HL-60 (cell line): Measurements from ENCODE around the gene EFR3B.

ENCODE experiments used
- DNase-seq, 2 experiments: peaks; one replicate each; pipeline ENCODE4 v3.0.0-alpha.2; 2010 to 2020; ENCODE audit warnings: low read depth in 1 of 2, low spot score in 1 of 2
- H3K27ac ChIP-seq: fragments of 250-450 bp; sonication (Bioruptor Pico); replicated peaks from 2 replicates; pipeline ENCODE4 v1.5.1; 2020; ENCODE audit warnings: mild to moderate bottlenecking, moderate library complexity
- H3K27me3 ChIP-seq: fragments of 250-450 bp; sonication (Bioruptor Pico); 2 replicates; pipeline ENCODE4 v1.5.1; 2021; ENCODE audit warnings: mild to moderate bottlenecking, moderate library complexity; ENCODE audit not compliant: insufficient read depth, poor library complexity, severe bottlenecking
- H3K4me3 ChIP-seq: replicated peaks from 2 replicates; pipeline ENCODE4 v1.5.1; 2011; ENCODE audit warnings: mild to moderate bottlenecking, control low read depth, low read length; ENCODE audit not compliant: insufficient read depth
- GABPA ChIP-seq: IDR thresholded peaks from 2 replicates; pipeline ENCODE4 v1.6.1; 2012; ENCODE audit warnings: low read depth
- POLR2AphosphoS5 ChIP-seq: IDR thresholded peaks from 2 replicates; pipeline ENCODE4 v1.6.1; 2012; ENCODE audit warnings: low read depth
- SPI1 ChIP-seq: IDR thresholded peaks from 2 replicates; pipeline ENCODE4 v1.6.1; 2012; ENCODE audit warnings: low read depth, mild to moderate bottlenecking, borderline replicate concordance
- TF ChIP-seq, protein P1 (sequence below): IDR thresholded peaks from one replicate; pipeline ENCODE4 v1.5.1; 2011; ENCODE audit warnings: low read length, control low read depth, inconsistent platforms; ENCODE audit not compliant: insufficient read depth
- TF ChIP-seq, protein P2 (sequence below): IDR thresholded peaks from 2 replicates; pipeline ENCODE4 v1.6.1; 2012; ENCODE audit warnings: low read depth; ENCODE audit not compliant: insufficient replicate concordance

Gene EFR3B

DNA sequence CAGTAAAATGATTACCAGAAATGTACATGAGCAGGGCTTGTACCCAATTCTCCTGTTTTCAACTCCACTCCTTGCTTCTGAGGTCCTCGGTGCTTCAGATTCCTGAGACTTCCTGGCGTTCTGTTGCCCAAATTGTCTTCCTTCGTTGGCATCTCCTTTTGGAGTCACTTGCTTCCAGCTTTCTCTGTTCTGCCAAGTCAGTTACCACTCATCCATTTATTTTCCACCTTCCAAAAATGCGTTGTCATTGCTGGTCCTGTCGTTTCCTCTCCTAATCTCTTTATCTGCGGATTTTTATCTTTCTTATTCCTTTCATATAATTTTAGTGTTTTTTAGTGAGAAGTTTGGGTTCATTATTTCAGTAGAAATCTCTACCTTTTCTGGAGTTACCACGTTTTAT is 18.5 kb upstream of the EFR3B start:
- H3K27ac ChIP-seq = no peak overlapping the region

DNA sequence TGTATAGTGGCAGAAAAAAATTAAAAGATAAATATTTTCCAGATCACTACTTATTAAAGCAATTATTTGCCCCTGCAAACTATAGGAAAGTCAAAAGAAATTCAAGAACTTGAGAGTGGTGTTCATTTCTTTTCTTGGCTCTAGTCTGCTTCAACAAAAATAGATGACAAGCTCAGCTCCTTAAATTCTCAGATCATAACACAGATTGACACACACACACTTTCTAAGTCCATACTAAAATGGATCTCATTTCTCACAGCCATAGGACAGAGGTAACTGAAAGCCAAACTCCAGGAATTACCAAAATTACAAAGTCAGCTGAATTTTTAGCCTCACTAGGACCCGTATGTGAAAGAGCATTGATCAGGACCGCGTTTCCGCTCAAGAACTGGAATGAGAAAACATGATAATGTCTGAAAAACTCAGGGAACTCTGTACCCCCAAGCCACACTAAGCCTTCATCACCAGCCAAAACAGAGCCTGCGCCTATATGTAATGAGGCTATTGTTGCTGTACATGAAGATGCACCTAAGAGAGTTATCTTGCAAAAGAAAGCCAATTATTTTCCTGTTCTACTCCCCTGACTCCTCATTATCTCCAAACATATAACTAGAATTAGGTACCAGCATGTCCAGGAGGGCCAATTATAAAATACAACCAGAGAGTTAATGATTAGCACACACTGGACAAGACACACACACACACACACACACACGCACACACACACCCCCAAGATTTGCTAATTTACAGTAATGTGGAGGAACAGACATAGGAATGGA is 16.5 kb upstream of the EFR3B start:
- no peak overlapping the region for H3K27ac ChIP-seq
- DNase-seq = no peak
- no peak overlapping the region for H3K4me3 ChIP-seq
- TF ChIP-seq SPI1 (no peak), POLR2AphosphoS5 (no peak), GABPA (no peak)
- TF ChIP-seq, protein P1, sequence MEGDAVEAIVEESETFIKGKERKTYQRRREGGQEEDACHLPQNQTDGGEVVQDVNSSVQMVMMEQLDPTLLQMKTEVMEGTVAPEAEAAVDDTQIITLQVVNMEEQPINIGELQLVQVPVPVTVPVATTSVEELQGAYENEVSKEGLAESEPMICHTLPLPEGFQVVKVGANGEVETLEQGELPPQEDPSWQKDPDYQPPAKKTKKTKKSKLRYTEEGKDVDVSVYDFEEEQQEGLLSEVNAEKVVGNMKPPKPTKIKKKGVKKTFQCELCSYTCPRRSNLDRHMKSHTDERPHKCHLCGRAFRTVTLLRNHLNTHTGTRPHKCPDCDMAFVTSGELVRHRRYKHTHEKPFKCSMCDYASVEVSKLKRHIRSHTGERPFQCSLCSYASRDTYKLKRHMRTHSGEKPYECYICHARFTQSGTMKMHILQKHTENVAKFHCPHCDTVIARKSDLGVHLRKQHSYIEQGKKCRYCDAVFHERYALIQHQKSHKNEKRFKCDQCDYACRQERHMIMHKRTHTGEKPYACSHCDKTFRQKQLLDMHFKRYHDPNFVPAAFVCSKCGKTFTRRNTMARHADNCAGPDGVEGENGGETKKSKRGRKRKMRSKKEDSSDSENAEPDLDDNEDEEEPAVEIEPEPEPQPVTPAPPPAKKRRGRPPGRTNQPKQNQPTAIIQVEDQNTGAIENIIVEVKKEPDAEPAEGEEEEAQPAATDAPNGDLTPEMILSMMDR = no peak
- TF ChIP-seq, protein P2, sequence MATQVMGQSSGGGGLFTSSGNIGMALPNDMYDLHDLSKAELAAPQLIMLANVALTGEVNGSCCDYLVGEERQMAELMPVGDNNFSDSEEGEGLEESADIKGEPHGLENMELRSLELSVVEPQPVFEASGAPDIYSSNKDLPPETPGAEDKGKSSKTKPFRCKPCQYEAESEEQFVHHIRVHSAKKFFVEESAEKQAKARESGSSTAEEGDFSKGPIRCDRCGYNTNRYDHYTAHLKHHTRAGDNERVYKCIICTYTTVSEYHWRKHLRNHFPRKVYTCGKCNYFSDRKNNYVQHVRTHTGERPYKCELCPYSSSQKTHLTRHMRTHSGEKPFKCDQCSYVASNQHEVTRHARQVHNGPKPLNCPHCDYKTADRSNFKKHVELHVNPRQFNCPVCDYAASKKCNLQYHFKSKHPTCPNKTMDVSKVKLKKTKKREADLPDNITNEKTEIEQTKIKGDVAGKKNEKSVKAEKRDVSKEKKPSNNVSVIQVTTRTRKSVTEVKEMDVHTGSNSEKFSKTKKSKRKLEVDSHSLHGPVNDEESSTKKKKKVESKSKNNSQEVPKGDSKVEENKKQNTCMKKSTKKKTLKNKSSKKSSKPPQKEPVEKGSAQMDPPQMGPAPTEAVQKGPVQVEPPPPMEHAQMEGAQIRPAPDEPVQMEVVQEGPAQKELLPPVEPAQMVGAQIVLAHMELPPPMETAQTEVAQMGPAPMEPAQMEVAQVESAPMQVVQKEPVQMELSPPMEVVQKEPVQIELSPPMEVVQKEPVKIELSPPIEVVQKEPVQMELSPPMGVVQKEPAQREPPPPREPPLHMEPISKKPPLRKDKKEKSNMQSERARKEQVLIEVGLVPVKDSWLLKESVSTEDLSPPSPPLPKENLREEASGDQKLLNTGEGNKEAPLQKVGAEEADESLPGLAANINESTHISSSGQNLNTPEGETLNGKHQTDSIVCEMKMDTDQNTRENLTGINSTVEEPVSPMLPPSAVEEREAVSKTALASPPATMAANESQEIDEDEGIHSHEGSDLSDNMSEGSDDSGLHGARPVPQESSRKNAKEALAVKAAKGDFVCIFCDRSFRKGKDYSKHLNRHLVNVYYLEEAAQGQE = no peak
- no peaks in the 10 kb centered on the region for H3K27me3 ChIP-seq

More for the DNA sequence above, 18.5 kb upstream of the EFR3B start:
- TF ChIP-seq POLR2AphosphoS5 (no peak), GABPA (no peak), SPI1 (no peak)
- TF ChIP-seq, protein P1 = no peak
- TF ChIP-seq, protein P2 = no peak
- DNase-seq = no peak
- no peak overlapping the region for H3K4me3 ChIP-seq
- H3K27me3 ChIP-seq = no peaks in the 10 kb centered on the region

DNA sequence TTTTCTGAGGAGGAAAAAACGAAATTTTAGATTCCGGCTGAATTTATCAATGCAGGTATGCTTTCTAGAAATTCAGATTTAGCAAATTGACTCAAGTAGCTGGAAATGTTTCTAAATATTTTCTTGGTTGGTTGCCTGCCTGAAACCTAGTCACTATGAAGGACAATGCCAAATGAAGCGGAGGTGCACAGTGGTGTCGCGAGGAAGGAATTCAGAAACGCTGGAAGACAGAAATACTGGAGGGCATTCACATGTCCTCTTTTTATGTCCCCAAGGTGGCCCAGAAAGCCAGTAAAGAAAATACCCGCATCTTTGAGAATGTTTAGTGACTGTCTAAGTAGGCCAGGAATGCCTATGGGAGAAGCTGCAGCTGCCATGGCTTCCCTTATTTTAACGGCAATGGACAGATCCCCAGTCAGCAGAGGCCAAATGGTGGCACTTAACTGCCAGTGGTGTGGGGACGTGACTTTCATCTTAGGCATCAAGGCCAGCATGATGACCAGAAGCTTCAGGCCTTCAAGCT is 15.8 kb upstream of the EFR3B start:
- TF ChIP-seq, protein P1 = no peak
- TF ChIP-seq GABPA = no peak
- TF ChIP-seq, protein P2 = no peak
- no peak for TF ChIP-seq SPI1
- TF ChIP-seq POLR2AphosphoS5 = no peak
- no peak overlapping the region for H3K4me3 ChIP-seq
- no peak overlapping the region for H3K27ac ChIP-seq
- H3K27me3 ChIP-seq = no peaks in the 10 kb centered on the region
- no peak for DNase-seq
